Stimulated activated CD4-positive, alpha-beta T cell treated with anti-CD3 and anti-CD28 coated beads, Interleukin-15, amount 100 ng/mL, for 48 hours (primary cell): ENCODE results near the gene MYLK.

Experiments used
- DNase-seq, 2 donors: peaks; one replicate each; pipeline ENCODE4 v3.0.0-alpha.2; 2020; ENCODE audit warnings: low read depth in 2 of 2

Gene MYLK

GRCh38 chr3:123792473-123793201, 91.5 kb downstream of the MYLK start:
- DNase-seq: no peak

- no peak for DNase-seq
Observed at GRCh38 chr3:123791898-123792297, 92.2 kb downstream of the MYLK start.

DNA sequence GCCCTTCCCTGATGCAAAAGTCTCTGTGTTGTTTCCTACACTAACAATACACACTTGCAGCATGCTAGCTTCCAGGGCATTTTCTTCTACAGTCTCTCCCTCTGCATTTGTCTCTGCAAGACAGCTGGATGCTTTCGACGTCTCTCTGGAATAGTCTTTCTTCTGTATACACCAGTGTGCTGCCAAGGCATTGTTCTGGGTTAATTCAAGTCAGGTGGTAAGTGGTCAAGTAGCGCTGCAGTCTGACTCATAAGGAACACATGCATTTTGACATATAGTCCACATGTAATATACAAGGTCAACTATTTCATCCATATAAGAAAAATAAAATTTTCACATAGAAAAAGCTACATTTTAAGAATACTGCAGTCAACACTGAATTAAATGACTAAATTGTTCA, 92.7 kb downstream of the MYLK start:
- no peak for DNase-seq

GRCh38 chr3:123791073-123791370, 93.1 kb downstream of the MYLK start:
- DNase-seq: no peak

DNA sequence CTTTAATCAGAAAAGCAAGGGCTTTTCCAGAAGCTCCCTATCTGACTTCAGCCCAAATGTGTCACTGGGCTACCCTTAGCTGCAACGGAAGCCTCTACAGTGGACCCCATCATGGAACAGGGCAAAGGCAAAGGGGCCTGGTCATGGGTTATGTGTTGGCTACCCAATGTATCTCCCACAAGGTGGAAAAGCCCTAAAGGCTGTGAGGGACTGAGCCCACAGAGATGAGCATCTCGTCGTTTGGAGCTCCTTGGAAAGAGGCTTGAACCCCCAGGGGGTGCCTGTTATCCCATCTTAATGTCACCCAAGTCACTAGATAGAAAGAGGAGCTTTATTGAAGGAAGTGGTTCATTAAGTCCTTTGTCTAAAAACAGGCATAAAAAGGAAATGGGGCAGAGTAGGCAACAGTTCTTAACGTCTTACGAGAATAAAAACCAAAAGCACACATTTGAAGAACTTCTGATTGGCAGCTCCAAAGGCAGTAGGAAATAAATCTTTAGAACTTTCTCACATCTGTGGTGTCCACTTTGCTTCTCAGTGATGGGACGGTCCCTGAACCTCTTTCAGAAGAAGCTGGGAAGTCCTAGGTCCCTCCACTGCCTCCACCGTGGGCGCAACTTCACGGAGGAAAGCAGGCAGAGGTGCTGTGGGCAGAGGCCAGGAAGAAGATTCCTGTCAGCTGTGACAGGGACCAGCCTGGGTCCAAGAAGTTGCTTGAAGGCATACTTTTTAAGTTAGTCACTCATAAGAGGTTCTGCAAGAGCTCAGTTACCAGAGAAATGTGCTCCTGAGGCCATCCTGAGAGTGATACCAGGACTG, 93.7 kb downstream of the MYLK start:
- no peak for DNase-seq

DNA sequence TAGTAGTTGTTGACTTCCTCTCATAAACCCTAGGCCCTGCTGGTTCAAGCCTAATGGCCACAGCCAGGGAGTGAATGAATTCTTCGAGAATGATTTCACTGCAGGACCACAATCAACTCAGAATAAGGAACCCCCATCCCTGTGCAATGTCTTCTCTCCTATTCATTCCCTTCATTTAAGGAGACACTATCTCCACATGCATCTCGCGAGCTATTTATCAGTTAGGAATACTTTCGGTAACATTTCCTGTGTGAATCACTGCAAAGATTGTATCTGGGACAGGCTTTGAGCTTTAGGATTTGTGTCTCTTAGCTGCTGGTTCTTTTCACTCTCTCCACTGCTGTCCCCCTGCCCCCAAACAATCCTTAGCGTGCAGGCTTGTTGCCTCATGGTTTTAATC, 94.4 kb downstream of the MYLK start:
- no peak for DNase-seq

GRCh38 chr3:123789160-123789559, 95.0 kb downstream of the MYLK start:
- DNase-seq: no peak

DNA sequence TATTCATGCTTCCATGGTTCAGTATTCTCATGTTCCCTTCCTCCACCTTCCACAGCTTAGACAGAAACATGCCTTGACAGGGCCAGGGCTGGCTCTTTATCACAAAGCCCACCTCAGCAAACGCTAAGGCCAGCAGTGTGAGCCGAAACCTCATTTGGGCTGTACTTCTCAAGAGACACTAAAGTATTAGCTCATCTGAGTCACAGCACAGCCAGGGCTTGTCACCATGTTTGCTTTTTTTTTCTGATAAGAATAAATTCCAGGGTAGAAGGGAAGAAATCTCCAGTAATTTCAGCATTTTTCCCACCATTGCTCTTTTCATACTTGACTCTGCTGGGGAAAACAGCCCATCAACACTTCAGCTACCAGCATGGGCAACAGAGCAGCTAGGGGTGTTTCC, 95.4 kb downstream of the MYLK start:
- no peak for DNase-seq

DNA sequence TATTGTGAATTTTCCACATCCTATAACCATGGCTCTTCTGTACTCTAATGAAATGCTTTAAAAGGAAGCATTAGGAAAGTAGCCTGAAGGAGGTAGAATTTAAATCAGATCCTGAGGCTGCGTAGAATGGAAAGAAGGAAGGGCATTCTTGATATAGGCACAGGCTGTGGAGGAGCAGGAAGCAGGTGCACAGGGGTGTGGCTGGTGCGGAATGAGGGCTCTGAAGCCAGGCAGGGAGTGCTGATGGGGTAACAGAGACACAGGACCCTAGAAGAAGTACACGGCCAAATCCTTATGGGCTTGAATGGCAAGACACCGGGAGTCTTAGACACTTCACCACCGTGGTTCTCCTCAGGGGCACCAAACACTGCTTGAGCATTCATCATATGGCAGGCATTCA, 97.0 kb downstream of the MYLK start:
- no peak for DNase-seq

DNA sequence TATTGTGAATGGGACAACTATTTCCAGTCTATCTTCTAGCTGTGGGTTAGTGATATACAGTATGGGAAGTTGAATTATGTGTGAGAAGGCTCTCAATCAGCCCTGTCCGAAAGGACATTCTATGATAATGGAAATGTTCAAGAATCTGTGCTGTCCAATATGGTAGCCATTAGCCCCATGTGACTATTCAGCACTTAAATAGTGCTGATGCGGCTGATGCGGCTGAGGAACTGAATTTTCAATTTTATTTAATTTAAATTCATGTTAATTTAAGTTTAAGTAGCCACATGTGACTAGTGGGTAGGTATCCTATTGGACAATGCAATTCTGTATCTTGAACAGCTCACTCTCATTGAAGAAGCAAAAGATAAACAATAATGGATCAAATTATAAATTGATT, 98.5 kb downstream of the MYLK start:
- no peak for DNase-seq

GRCh38 chr3:123783811-123784210, 100.3 kb downstream of the MYLK start:
- DNase-seq: no peak

DNA sequence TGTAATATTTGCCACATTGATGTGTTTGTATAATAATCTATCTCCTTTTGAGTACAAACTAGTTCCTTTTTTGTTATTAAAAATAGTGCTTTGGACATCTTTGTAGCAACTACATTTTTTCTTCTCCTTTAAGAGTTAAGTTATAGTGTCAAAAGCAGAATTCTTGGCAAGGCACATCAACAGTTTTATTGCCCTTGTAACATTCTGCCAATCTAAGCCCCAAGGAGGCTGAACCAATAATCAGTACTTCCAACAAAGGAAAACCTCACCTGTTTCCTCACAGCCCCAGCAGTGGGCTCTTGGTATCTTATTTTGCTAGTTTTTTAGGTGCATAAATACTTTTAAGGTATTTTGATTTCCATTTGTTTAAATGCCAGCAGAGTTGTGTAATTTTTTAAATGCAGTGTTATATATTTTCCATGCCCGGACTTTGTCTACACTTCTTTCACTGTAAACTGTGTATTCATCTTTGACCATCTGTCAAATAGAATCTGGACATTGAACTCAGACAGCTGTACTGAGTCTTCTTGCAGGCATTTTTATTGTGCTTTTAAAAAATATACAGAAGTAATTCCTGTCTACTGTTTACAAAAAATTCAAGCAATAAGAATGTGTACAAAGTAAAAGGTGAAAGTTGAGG, 101.0 kb downstream of the MYLK start:
- DNase-seq: no peak

DNA sequence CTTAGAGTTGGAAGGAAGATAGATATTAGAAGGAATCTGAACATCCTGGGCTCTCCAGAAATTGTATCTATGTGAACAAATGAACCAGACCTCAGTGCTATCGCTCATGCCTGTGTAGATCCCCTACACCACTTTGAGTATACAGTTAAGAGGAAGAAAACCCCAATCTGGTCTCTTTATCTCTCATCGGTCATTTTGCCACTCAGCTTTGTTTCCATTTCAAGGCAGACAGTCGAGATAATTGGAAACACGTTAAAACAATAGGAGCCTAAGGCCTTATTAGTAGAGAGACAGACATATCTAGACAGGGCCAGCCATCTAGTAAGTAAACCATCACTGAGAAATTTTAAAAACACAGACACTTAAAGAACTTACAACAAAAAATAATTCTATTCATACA, 101.6 kb downstream of the MYLK start:
- no peak for DNase-seq

DNA sequence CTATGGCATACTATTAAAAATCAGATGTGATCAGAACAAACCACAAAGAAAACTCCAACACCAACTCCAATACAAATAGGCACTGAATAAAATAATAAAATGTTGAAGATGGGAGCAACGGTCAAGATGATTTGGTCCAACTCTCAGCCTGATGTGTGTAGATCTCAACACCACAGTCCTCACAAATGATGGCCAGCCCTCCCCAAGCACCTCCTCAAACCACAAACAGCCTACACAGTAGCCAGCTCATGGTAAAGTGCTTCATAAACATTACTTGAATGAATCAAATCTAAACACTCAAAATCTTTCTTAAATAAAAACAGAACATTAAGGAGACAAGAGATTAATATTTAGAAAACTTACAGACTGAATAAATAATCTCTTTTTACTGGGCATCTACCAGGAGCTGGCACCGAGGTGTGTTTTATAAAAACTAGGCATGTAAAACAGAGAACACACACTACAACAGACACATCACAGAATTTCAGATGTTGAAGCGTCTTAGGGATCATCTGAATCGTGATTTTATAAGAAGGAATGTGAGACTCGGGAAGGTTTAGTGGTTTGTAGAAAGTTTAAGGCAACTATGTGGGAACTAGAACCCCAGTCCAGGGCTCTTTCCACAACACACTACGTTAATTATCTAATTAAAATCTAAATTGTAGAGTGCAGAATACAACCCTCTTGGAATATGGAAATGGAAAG, 102.4 kb downstream of the MYLK start:
- DNase-seq: no peak

DNA sequence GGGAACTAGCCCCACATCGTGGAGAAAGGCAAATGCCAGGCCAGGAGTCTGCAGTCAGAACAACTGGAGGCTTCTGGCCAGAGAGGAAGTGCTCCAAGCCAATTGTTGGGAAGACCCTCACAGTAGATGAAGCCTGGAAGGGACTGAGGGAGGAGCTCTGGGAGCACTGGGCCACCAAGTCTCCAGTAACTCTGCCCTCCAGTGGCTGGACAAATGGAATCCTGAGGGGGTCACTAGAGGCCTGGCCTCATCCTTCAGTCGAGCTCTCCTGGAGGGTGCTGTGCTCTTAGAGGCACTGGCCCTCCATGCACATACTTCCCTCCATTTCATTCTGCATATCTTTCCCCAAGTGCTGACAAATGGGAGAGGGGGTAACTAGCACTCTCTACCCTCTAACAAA, 103.0 kb downstream of the MYLK start:
- no peak for DNase-seq

GRCh38 chr3:123780656-123781055, 103.5 kb downstream of the MYLK start:
- DNase-seq: no peak

GRCh38 chr3:123779655-123780231, 104.4 kb downstream of the MYLK start:
- no peak for DNase-seq

DNA sequence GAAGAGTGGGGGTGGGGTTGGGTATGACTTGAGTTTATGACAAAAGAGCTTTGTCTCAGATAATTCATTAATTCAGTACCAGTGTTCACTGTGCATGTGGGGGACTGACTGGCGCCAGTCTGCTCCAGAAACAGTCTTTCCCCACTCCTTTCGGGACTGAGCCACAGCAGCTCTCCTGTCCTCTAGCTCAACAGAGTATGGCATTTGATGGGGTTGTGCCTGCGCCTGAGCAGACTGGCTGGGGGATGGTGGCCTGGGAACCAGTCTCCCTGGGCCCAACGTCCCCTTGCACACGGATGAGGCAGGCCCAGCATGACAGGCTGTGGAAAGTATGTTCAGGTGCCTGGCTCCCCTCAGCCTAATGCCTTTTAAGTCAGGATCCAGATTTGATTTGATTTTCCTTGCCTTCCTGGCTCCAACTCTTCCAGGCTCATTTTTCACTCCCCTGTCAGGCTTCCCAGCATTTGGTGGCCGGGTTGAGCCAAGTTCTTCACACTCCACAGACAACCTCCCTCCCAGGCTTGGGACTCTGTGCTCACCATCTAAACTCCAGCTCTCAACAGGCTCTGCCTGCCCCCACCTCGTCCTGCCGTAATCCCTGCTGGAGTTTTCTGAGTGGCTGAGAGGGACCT, 105.0 kb downstream of the MYLK start:
- no peak for DNase-seq

- no peak for DNase-seq
Observed at GRCh38 chr3:123778525-123778924, 105.6 kb downstream of the MYLK start.

DNA sequence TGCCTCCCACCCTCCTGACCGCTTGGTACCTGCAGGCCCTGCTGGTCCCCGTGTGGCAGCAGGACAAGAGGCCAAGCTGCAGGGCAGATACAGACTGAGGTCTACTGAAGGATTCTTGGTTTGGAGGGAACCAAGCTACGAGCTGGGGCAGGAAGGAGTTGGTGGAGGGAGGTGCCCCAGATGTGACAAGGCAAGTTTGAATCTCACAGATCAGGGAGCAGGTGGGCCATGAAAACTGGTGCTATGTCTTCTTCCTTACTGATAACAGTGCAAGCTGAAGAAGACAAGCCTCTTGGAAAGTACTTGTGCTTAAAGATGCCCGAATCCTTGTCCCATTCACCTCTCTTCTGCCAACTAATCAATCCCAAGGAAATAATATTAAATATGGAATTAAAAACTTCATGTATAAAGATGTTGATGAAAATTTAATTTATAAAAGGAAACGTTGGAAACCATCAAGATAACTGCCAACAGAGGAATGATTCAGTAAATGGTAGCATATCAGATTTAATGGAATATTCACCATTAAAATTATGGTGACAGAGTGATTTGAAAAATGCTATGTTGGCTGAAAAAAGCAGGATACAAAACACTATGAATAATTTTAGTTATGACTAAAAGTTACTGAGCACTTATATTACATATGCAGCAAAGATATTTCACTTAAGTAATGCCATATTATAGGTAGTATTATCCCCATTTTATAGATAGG, 107.9 kb downstream of the MYLK start:
- DNase-seq: no peak

DNA sequence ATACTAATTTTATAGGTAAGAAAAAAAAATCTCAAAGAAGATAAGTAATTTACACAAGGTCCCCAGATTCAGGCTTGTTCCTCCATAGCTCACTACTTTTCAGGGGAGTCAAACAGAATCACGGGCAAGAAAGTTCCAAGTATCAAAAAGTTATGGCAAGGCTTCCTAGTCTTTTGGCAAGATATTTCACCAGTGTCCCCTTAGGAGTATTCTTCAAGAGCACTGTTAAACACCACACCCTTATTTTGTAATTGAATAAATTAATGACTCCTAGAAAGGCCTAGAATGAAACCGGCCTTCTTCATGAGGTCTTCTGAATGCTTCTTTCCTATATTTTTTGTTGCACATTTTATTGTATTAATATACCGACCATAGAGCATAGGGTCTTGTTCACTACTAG, 109.7 kb downstream of the MYLK start:
- no peak for DNase-seq
